Omental fat pad (tissue), 4 donors: Measurements from ENCODE around the gene ZWILCH. TPM values are rescaled to one million over a fixed set of nuclear protein-coding genes. Genes with fewer than 3 reads are reported as not detected.

Experiments
- ATAC-seq: fragments of 150-250 bp; one replicate; pipeline ENCODE4 v1.9.1; 2016; ENCODE audit warnings: mild to moderate bottlenecking, moderate library complexity; ENCODE audit not compliant: low FRiP score
- DNase-seq: peaks from one replicate; pipeline ENCODE4 v3.0.0-alpha.2; 2019; ENCODE audit warnings: low spot score
- CTCF ChIP-seq, 3 donors: fragments of 450-650 bp; IDR thresholded peaks; one replicate each; pipeline ENCODE4 v1.5.1; 2016 to 2017; ENCODE audit warnings: antibody characterized with exemption in 3 of 3, mild to moderate bottlenecking in 3 of 3, moderate library complexity in 2 of 3
- total RNA-seq, 4 donors: library from RNA; depleted of rRNA; stranded (reverse); fragments of >200 nt; gene quantifications; one replicate each; pipeline ENCODE4 v1.1.0, GENCODE V29; 2016

The ZWILCH gene
- total RNA-seq, 4 donors from 2014 or later: 2.5 to 4.8 (median 3.8) TPM

GRCh38 chr15:66558271-66558670, 53.1 kb downstream of the ZWILCH start:
- no peak for TF ChIP-seq CTCF (IDR thresholded peaks at IDR 0.05)
- no peak for ATAC-seq

DNA sequence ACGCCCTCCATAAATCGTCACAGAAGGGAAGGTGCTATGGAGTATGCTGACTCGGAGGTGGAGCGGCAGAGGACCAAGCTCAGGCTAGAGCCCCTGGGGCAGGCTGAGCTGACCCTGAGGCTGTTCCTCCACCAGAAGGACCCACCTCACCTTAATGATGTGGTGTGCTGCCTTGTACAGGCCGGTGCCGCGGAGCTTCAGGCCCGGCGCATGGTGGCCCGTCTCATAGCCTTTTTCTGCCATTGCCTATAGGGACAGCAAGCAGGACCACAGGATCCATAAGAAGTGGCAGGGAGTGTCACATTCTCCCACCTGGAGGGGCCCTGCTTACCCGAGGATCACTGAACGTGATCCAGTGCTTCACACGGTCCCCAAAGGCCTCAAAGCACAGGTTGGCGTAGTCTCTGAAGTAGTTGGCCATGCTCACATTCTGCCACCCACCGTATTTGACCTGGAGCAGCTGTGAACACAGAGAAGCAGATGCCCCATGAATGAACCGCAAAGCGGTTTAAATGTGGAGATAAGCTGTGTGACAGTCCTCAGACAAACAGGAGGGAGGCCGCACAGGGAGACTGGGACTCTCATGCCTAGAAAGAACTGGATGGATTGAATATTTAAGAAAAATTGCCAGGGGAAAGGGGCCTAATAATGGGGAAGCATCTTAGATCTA, 55.9 kb downstream of the ZWILCH start:
- no peak for ATAC-seq
- TF ChIP-seq CTCF (IDR thresholded peaks at IDR 0.05): no peak
- no peak for DNase-seq

More at GRCh38 chr15:66558271-66558670, 53.1 kb downstream of the ZWILCH start:
- DNase-seq: no peak

DNA sequence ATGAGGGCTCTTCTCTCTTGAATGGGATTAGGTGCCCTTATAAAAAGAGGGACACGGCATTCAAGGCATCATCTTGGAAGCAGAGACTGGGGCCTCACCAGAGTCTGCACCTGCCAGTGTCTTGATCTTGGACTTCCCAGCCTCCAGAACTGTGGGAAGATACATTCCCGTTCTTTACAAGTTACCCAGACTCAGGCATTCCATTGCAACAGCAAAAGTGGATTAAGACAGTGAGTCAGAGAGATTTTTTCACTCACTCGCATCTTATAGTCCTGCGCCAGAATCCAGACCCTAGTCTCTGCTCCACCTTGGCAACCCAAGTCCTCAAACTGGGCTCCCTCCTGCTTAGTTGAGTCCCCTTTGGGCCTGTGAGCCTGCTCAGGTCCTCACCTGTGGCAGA, 58.0 kb downstream of the ZWILCH start:
- no peak for DNase-seq
- no peak for ATAC-seq
- TF ChIP-seq CTCF (IDR thresholded peaks at IDR 0.05): no peak

- DNase-seq (no peak), ATAC-seq (no peak)
- no peak for TF ChIP-seq CTCF (IDR thresholded peaks at IDR 0.05)
Measured at GRCh38 chr15:66563566-66564110, 58.5 kb downstream of the ZWILCH start.

DNA sequence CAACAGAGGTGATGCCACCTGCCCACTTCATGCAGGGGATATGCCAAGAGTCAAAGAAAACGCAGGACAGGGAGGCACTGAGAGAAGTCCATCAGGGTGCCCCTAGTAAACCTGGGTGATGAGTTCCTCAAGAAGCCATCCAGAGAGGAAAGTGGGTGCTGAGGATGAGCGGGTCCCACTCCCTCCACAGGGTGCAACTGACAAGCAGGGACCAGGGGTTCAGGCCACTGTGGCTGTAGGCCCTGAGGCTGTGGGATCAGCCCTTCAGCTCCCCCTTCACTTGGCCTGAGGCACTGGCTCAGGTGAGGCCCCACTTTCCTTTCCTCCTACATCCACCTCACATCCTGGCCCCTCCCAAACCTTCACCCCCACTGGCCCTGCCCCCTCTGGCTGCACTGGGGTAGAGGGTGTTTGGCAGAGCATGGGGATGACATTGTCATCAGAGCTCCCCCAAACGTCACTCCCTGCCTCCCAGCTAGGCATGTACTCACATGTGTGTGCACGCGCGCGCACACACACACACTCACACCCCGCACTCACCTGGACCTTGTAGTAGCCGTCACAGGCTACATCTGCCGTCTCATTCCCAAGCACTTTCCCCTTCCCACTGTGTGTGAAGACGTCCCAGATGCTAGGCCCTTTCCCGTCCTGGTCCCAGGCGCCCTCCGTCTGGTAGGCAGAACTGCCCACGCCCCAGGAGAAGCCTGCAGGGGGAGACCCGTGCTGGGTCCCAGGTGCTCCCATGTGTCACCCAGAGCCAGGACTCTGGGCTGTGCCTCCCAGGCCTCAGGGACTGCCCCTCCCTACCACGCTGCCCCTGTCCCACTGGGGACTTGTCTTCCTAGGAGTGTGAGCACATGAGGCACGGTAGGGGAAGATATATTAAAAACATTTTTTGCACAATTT, 59.3 kb downstream of the ZWILCH start:
- no peak for TF ChIP-seq CTCF (IDR thresholded peaks at IDR 0.05)
- DNase-seq (no peak), ATAC-seq (no peak)

GRCh38 chr15:66565141-66565641, 60.1 kb downstream of the ZWILCH start:
- no peak for DNase-seq
- no peak for TF ChIP-seq CTCF (IDR thresholded peaks at IDR 0.05)
- ATAC-seq: no peak
